HG03103 (cell line): ENCODE results near the gene ASTN2.
A peak's percentile ranks its signal among the peaks of the same experiment; 100 is the strongest.

Experiments used
- ATAC-seq: cut with Tn5 transposase; IDR thresholded peaks from one replicate; pipeline ENCODE4 v1.9.1; 2021; ENCODE audit warnings: low read depth; ENCODE audit not compliant: unreplicated experiment

The ASTN2 gene

DNA sequence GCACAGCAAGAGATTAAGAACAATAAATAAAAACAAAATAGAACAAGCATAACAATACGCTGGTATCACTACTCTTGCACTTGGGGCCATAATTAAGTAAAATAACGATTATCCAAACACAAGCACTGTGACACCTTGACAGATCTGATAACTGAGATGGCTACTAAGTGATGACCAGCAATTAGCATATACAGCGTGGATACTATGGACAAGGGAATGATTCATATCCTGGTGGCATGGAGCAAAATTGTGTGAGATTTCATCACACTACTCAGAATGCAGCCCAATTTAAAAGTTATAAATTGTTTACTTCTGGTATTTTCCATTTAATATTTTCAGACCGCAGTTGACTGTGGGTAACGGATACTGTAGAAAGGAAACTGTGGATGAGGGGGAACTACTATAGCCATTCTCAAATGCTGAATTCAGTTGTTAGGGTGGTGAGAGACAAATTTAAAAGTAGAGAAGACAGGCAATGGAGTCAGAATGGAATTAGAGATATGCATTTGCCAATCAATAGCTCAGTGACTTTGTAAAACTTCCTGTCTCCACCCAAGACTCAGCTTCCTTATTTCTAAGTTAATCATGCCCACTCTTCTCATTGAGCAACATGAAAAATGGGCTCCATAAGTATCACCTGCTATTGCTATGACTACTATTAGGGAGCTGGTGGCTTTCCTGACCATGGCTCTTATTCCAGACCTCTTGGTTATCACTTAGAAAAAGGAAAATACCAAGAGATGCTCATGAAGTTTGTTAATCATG, 427.0 kb downstream of the ASTN2 start:
- no peak for ATAC-seq

DNA sequence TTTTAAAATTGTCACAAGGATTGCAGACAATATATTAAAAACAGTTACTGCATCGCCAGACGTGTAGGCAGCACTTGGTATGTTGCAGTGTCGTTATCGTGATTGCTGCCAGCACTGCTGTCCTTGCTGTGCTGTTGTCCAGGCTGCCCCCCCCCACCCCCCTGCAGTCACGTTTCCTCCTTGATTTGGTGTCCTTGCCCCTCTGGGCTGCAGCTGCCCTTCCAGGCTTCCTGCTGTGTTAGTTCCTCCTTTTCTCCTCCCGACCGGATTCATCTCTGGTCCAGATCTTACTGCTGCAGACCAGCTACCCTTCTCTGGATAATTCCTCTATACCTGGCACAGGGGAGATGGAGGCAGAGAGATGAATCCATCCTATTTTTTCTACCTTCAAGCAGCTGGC, 428.8 kb downstream of the ASTN2 start:
- ATAC-seq = no peak

GRCh38 chr9:116985596-116985995, 429.3 kb downstream of the ASTN2 start:
- no peak for ATAC-seq

GRCh38 chr9:116984111-116984510, 430.7 kb downstream of the ASTN2 start:
- ATAC-seq = no peak

DNA sequence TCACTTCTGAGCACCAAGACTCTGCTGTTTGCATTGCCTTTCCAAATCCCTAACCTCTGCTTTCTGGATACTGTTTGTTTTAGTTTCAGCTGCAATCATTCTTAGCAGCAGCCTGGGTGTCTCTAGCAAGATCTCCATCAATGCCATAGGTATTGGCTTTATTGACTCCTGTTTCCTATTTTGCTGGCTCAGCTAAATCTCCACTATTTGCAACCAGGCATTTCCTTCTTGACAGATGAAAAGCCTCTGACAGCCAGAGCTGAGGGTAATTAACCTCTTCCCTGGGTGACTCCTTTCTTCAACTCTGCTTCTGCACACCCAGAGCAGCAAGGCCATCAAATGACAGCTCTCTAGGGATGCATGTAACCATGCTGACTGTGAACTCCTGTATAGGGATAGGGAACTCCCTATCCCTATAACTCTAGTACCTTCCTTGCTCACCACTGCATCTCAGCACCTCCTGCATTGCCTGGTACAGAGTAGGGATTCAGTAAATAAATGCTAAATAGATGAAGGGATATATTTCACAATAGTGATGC, 434.2 kb downstream of the ASTN2 start:
- ATAC-seq = no peak

DNA sequence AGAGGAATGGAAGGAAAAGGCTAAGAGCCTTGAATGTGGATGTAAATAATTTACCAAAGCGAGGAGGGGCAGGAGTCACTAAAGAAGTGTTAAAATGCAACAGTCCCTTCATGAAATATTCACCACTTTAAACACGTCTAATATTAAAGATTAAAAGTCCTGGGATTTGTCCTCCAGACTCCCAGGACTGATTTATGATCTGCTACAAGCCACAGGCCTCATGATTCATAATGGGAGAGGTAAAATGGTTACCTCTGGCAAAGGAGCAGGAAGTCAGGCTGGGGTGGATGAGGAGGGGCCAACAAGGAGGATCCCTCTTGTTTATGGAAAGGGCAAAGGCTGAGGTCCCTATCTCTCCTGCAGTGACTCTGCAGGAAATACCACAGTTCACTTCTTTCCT, 435.4 kb downstream of the ASTN2 start:
- ATAC-seq = no peak

- no peak for ATAC-seq
These were observed 436.7 kb downstream of the ASTN2 start for GRCh38 chr9:116978155-116978554.

DNA sequence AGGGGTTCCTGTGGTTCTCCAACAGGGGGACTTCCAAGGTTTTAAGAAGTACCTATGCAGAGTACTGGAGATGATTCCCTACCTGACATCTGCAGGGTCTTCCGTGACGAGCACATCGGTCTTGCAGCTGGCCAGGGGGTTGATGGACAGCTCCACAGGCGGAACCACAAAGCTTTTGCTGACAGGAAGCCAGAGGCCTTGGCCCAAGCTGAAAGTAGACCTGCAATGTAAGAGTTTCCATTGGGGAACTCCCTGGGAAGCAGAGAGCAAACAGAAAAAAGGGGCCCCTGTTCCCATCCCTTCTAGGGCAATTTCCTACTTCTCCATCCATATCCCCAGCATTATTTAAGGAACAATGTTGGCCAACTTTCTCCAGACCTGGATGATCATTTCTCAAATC, 439.7 kb downstream of the ASTN2 start:
- ATAC-seq = no peak

DNA sequence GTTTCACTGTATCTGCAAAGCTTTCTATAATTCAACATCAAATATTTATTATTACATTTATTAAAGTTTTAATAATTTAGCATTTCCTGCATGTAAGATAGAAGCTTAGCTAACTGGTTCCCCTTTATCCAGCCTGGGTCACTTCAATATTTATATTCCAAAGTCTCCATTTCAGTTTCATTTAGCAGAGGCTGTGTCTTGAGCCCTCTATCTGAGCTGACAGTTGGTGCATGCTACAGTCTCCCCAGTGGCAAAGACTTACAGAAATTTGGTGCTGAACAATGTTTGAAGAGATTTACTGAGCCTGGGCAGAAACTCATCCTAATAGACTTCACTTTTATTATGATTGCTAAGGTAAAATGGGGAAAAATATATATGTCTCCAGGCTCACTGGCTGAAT, 448.7 kb downstream of the ASTN2 start:
- ATAC-seq = no peak

GRCh38 chr9:116964258-116964657, 450.6 kb downstream of the ASTN2 start:
- ATAC-seq = no peak

- ATAC-seq = no peak
These were observed 455.0 kb downstream of the ASTN2 start for GRCh38 chr9:116959809-116960208.

GRCh38 chr9:116958881-116959280, 456.0 kb downstream of the ASTN2 start:
- no peak for ATAC-seq

- no peak for ATAC-seq
These were observed 460.1 kb downstream of the ASTN2 start for GRCh38 chr9:116954731-116955130.

GRCh38 chr9:116953271-116953670, 461.6 kb downstream of the ASTN2 start:
- ATAC-seq = no peak

- no peak for ATAC-seq
These were observed 462.4 kb downstream of the ASTN2 start for GRCh38 chr9:116952436-116952810.

GRCh38 chr9:116951588-116952435, 463.0 kb downstream of the ASTN2 start:
- ATAC-seq = peak; percentile 71

DNA sequence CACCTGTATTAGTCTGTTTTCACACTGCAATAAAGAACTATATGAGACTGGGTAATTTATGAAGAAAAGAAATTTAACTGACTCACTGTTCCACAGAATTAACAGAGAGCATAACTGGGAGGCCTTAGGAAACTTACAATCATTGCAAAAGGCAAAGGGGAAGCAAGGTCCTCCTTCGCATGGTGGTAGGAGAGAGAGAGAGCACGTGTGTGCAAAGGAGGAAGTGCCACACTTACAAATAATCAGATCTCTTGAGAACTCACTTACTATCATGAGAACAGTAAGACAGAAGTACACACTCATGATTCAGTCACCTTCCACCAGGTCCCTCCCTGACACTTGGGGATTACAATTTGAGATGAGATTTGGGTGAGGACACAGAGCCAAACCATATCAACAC, 469.0 kb downstream of the ASTN2 start:
- no peak for ATAC-seq

DNA sequence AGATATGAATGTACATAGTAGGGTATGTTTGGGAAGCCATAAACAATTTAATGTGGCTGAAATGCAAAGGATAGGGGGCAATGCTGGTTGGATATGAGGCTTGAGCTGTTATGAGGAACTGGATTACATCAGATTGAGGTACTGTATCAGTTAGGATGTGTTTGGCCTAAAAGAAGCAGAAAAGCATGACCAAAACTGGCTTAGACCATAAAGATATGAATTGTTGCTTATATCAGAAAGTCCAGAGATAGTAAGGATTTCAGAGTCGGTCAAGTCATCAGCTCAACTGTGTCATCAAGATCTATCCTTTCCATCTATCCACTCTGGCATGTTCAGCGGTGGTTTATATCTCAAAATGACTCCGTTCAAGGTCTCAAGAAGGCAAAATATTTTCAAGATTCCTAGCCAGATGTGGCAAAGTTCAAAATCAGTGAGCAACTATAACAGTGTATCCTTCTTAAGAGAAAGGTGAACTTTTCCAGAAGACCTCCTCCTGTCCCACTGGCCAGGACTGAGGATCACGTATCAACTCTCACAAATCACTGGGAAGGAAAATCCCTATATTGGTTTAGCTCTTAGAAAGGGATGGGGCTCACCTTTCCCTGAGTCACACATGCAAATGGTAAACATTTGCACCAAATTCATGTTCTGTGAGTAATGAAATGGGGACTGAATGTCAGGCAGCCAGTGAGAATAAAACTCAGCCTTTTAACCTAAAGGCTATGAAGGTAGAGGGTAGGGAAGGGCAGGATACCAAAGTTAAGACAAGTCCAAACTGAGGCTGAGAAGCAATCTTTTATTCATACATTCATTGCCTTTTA, 469.9 kb downstream of the ASTN2 start:
- ATAC-seq = no peak

- no peak for ATAC-seq
These were observed 470.9 kb downstream of the ASTN2 start for GRCh38 chr9:116943970-116944369.

DNA sequence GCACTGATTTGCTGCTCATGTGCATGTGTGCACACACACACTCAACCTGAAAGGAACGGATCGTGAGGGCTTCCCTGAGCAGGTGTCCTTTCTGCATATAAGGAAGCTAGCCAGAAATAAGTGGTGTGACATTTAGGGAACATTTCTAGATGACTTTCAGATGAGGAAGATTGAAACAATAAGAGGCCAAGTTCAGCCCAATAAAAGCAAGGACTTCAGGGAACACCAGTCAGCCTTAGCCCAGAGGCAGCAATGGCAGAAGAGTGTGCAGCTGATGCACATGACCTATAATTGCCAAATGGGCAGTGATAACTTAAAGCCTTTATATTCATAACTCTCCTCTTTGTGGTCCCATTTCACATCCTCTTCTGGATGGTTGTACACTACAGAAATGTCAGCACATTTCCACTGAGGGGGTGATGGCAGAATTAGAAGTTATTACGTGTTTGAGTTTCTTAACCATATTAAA, 472.2 kb downstream of the ASTN2 start:
- peak; percentile 61 for ATAC-seq

- no peak for ATAC-seq
These were observed 473.6 kb downstream of the ASTN2 start for GRCh38 chr9:116941266-116941665.
